HEK293 (cell line): ENCODE data around the gene ADAMTSL5.
A peak's percentile ranks its signal among the peaks of the same experiment; 100 is the strongest.

Experiments used
- CTCF ChIA-PET: fragments of 350-600 bp; formaldehyde crosslinking; extraction: SDS; loops from one replicate; lab custom pipeline; 2021; ENCODE audit warnings: antibody characterized with exemption; lab: Yijun Ruan, JAX
- POLR2A ChIA-PET: fragments of 300-600 bp; formaldehyde crosslinking; extraction: SDS; loops from one replicate; lab custom pipeline; 2020; ENCODE audit warnings: antibody characterized with exemption, inconsistent platforms; lab: Yijun Ruan, JAX
- H3K27ac ChIP-seq: fragments of 200-500 bp; sonication (Bioruptor generic); 2 replicates; pipeline ENCODE4 v1.5.1; 2014; ENCODE audit warnings: low read depth, low read length, control low read depth, inconsistent platforms; ENCODE audit errors: extremely low read depth
- H3K36me3 ChIP-seq, 2 experiments: fragments of 200-500 bp in 1 of 2; sonication (Bioruptor generic) in 1 of 2; 1 replicate in 1 of 2; 2 replicates in 1 of 2; pipeline ENCODE4 v1.5.1; 2014 to 2017; ENCODE audit warnings: inconsistent platforms in 2 of 2, low read length in 2 of 2; ENCODE audit not compliant: control insufficient read depth in 2 of 2, insufficient read depth in 1 of 2
- H3K4me1 ChIP-seq: fragments of 200-500 bp; sonication (Bioruptor generic); 2 replicates; pipeline ENCODE4 v1.5.1; 2014; ENCODE audit warnings: mild to moderate bottlenecking, low read length, inconsistent platforms; ENCODE audit not compliant: control insufficient read depth, insufficient read depth
- H3K4me3 ChIP-seq: 2 replicates; pipeline ENCODE4 v1.5.1; 2011; ENCODE audit warnings: low read depth, mild to moderate bottlenecking, control low read depth, low read length, moderate library complexity
- H3K9me3 ChIP-seq: fragments of 200-500 bp; sonication (Bioruptor generic); 2 replicates; pipeline ENCODE4 v1.5.1; 2014; ENCODE audit warnings: low read depth, low read length, inconsistent platforms; ENCODE audit not compliant: control insufficient read depth, insufficient read depth
- AEBP2 ChIP-seq: fragments of 450-650 bp; formaldehyde crosslinking; IDR thresholded peaks from 2 replicates; pipeline ENCODE4 v1.5.1; 2016; ENCODE audit warnings: missing biosample characterization, missing genetic modification characterization, borderline replicate concordance
- BCL6B ChIP-seq: fragments of 450-650 bp; formaldehyde crosslinking; IDR thresholded peaks from 2 replicates; pipeline ENCODE4 v1.5.1; 2017; ENCODE audit warnings: missing biosample characterization, missing genetic modification characterization
- PRDM6 ChIP-seq: fragments of 450-650 bp; formaldehyde crosslinking; IDR thresholded peaks from 2 replicates; pipeline ENCODE4 v1.5.1; 2017; ENCODE audit warnings: missing biosample characterization, missing genetic modification characterization
- SCRT1 ChIP-seq: fragments of 450-650 bp; formaldehyde crosslinking; IDR thresholded peaks from 2 replicates; pipeline ENCODE4 v1.5.1; 2016; ENCODE audit warnings: missing biosample characterization, missing genetic modification characterization, borderline replicate concordance
- SCRT2 ChIP-seq: fragments of 450-650 bp; formaldehyde crosslinking; IDR thresholded peaks from 2 replicates; pipeline ENCODE4 v1.5.1; 2016; ENCODE audit warnings: missing biosample characterization, missing genetic modification characterization
- WT1 ChIP-seq: fragments of 450-650 bp; formaldehyde crosslinking; IDR thresholded peaks from 2 replicates; pipeline ENCODE4 v1.5.1; 2016; ENCODE audit warnings: missing biosample characterization, missing genetic modification characterization
- YY2 ChIP-seq: fragments of 450-650 bp; formaldehyde crosslinking; IDR thresholded peaks from 2 replicates; pipeline ENCODE4 v1.5.1; 2016; ENCODE audit warnings: missing biosample characterization, missing genetic modification characterization
- ZBTB48 ChIP-seq: fragments of 450-650 bp; formaldehyde crosslinking; IDR thresholded peaks from 2 replicates; pipeline ENCODE4 v1.5.1; 2016; ENCODE audit warnings: missing biosample characterization, missing genetic modification characterization
- ZIC2 ChIP-seq: fragments of 450-650 bp; formaldehyde crosslinking; IDR thresholded peaks from 2 replicates; pipeline ENCODE4 v1.5.1; 2016; ENCODE audit warnings: missing biosample characterization, missing genetic modification characterization
- ZNF121 ChIP-seq: fragments of 450-650 bp; formaldehyde crosslinking; IDR thresholded peaks from 2 replicates; pipeline ENCODE4 v1.5.1; 2016; ENCODE audit warnings: missing biosample characterization, missing genetic modification characterization
- ZNF2 ChIP-seq: fragments of 450-650 bp; formaldehyde crosslinking; IDR thresholded peaks from 2 replicates; pipeline ENCODE4 v1.5.1; 2016; ENCODE audit warnings: missing biosample characterization, missing genetic modification characterization
- ZNF366 ChIP-seq: fragments of 450-650 bp; formaldehyde crosslinking; conservative IDR thresholded peaks from 2 replicates; pipeline ENCODE4 v1.5.1; 2016; ENCODE audit warnings: missing biosample characterization, missing genetic modification characterization
- ZNF449 ChIP-seq: fragments of 450-650 bp; formaldehyde crosslinking; IDR thresholded peaks from 2 replicates; pipeline ENCODE4 v1.5.1; 2017; ENCODE audit warnings: missing biosample characterization, mild to moderate bottlenecking, missing genetic modification characterization, moderate library complexity
- ZNF561 ChIP-seq: fragments of 450-650 bp; IDR thresholded peaks from 2 replicates; pipeline ENCODE4 v1.5.1; 2018; ENCODE audit warnings: missing biosample characterization, missing genetic modification characterization, borderline replicate concordance
- ZNF600 ChIP-seq: fragments of 450-650 bp; formaldehyde crosslinking; IDR thresholded peaks from 2 replicates; pipeline ENCODE4 v1.5.1; 2016; ENCODE audit warnings: missing biosample characterization, missing genetic modification characterization
- ZNF626 ChIP-seq: fragments of 450-650 bp; sonication (Bioruptor Pico); formaldehyde crosslinking; IDR thresholded peaks from 2 replicates; pipeline ENCODE4 v1.5.1; 2018; ENCODE audit warnings: missing biosample characterization, missing genetic modification characterization, inconsistent platforms
- ZNF658 ChIP-seq: fragments of 450-650 bp; formaldehyde crosslinking; IDR thresholded peaks from 2 replicates; pipeline ENCODE4; 2016; ENCODE audit warnings: missing biosample characterization, missing genetic modification characterization
- ZNF704 ChIP-seq: fragments of 450-650 bp; formaldehyde crosslinking; IDR thresholded peaks from 2 replicates; pipeline ENCODE4 v1.5.1; 2016; ENCODE audit warnings: missing biosample characterization, missing genetic modification characterization
- ZNF76 ChIP-seq: fragments of 450-650 bp; formaldehyde crosslinking; IDR thresholded peaks from 2 replicates; pipeline ENCODE4; 2016; ENCODE audit warnings: low read depth, missing biosample characterization, missing genetic modification characterization, borderline replicate concordance
- ZNF776 ChIP-seq: fragments of 450-650 bp; formaldehyde crosslinking; IDR thresholded peaks from 2 replicates; pipeline ENCODE4 v1.5.0; 2017; ENCODE audit warnings: missing biosample characterization, missing genetic modification characterization, borderline replicate concordance
- ZSCAN30 ChIP-seq: fragments of 450-650 bp; IDR thresholded peaks from 2 replicates; pipeline ENCODE4 v1.5.1; 2018; ENCODE audit warnings: missing biosample characterization, mild to moderate bottlenecking, missing genetic modification characterization, moderate library complexity

ADAMTSL5 gene

GRCh38 chr19:1512671-1513498, at the start of gene ADAMTSL5 (continued):
- no peak for TF ChIP-seq ZIC2
- no peak for TF ChIP-seq ZNF626
- no peak for TF ChIP-seq ZBTB48 (tag by site-specific recombination)
- peak; percentile 50; the same call in 1 of the 2 replicates for TF ChIP-seq ZNF76 (tag by site-specific recombination)
- TF ChIP-seq ZNF2 = no peak
- TF ChIP-seq ZNF776 = no peak
- no peak for TF ChIP-seq AEBP2
- TF ChIP-seq SCRT1 (tag by site-specific recombination) = no peak
- no peak for TF ChIP-seq ZNF704
- TF ChIP-seq ZNF366 (tag by site-specific recombination) = no peak

- Histone ChIP-seq H3K4me1 (no peaks in the 10 kb centered on the region), H3K4me3 (no peak overlapping the region), H3K36me3 (peaks cover 4 to 19% of the 10 kb centered on the region in 2 experiments; a peak in 2 of 3 replicates), H3K9me3 (no peaks in the 10 kb centered on the region), H3K27ac (no peak overlapping the region)
- CTCF ChIA-PET = interaction anchor here (0.5 to 1.0 kb wide), 2 partner anchors 15 to 265 kb away, joined by 3 read pairs; no protein-coding TSS in a partner anchor
- POLR2A ChIA-PET = no interaction called here
- peak; percentile 62 for TF ChIP-seq ZNF600 (tag by site-specific recombination)
- TF ChIP-seq ZNF121 = peak; percentile 93
- TF ChIP-seq WT1 (tag by site-specific recombination) = no peak
- 0 out of 2 replicates have a peak, but pooled peaks have one; percentile 34 for TF ChIP-seq SCRT2 (tag by site-specific recombination)
- 0 out of 2 replicates have a peak, but pooled peaks have one; percentile 16 for TF ChIP-seq SCRT1 (tag by site-specific recombination)
Measured at GRCh38 chr19:1561236-1561842, 48.5 kb upstream of the ADAMTSL5 start.

- Histone ChIP-seq H3K9me3 (no peaks in the 10 kb centered on the region), H3K4me1 (no peaks in the 10 kb centered on the region), H3K36me3 (peaks cover 4 to 17% of the 10 kb centered on the region in 2 experiments; a peak in 2 of 3 replicates), H3K4me3 (no peak overlapping the region), H3K27ac (no peak overlapping the region)
- POLR2A ChIA-PET = no interaction called here
- CTCF ChIA-PET = interaction anchor here (0.6 kb wide), 1 partner anchor 283 kb away, joined by 4 read pairs; no protein-coding TSS in a partner anchor
- TF ChIP-seq AEBP2 = no peak
- TF ChIP-seq ZNF658 (tag by site-specific recombination) = no peak
- no peak for TF ChIP-seq YY2
- TF ChIP-seq ZSCAN30 (tag by site-specific recombination) = no peak
- no peak for TF ChIP-seq BCL6B (tag by site-specific recombination)
- TF ChIP-seq PRDM6 = no peak
- no peak for TF ChIP-seq ZNF449
- TF ChIP-seq ZNF561 = no peak
Measured at GRCh38 chr19:1560286-1560882, 47.6 kb upstream of the ADAMTSL5 start.
